ENCODE results near the gene PRKAR1B. TPM values are rescaled to one million over a fixed set of nuclear protein-coding genes. Genes with fewer than 3 reads are reported as not detected.

The PRKAR1B gene
- total RNA-seq, 1 experiment from 2014 or later: 51.7 TPM

GRCh38 chr7:534075-534474, 193.0 kb downstream of the PRKAR1B start:
- no TSS peak for BruUV-seq (replicated peaks)
- Histone ChIP-seq H3K79me2 (ENCODE audit: low read depth) (no peaks in the 10 kb centered on the region), H3F3A (ENCODE audit: insufficient read depth, low read depth) (peaks cover 38% of the 10 kb centered on the region), H3K4me2 (no peak overlapping the region), H3K4me3 (no peak overlapping the region), H3K27ac (no peak overlapping the region), H3K4me1 (replicated peaks; ENCODE audit: insufficient read depth) (peaks cover 36% of the 10 kb centered on the region), H3K27me3 (ENCODE audit: insufficient read depth, low read depth) (no peaks in the 10 kb centered on the region), H3K9me3 (ENCODE audit: insufficient read depth, low read depth) (no peaks in the 10 kb centered on the region), H3K9me2 (ENCODE audit: insufficient read depth) (no peaks in the 10 kb centered on the region), H2AFZ (no peak overlapping the region), H3K36me3 (ENCODE audit: low read depth) (no peaks in the 10 kb centered on the region), H4K20me1 (ENCODE audit: insufficient read depth) (no peaks in the 10 kb centered on the region)
- no peak for DNase-seq
- ChIA-PET POLR2A (ENCODE audit: unreplicated experiment) (no interaction called here), CTCF (no interaction called here)
- TF ChIP-seq CTCF (conservative IDR thresholded peaks at IDR 0.05) (no peak), EZH2 (IDR thresholded peaks at IDR 0.05; ENCODE audit: low read depth) (no peak)
- intact Hi-C loops (cut with micrococcal nuclease; ENCODE audit: unreplicated experiment): no loop called here

GRCh38 chr7:533266-533665, 193.8 kb downstream of the PRKAR1B start:
- ChIA-PET POLR2A (ENCODE audit: unreplicated experiment) (no interaction called here), CTCF (no interaction called here)
- Histone ChIP-seq H3F3A (ENCODE audit: insufficient read depth, low read depth) (peaks cover 37% of the 10 kb centered on the region), H3K27me3 (ENCODE audit: insufficient read depth, low read depth) (no peaks in the 10 kb centered on the region), H3K4me2 (no peak overlapping the region), H3K9me2 (ENCODE audit: insufficient read depth) (no peaks in the 10 kb centered on the region), H3K4me1 (replicated peaks; ENCODE audit: insufficient read depth) (peaks cover 29% of the 10 kb centered on the region), H3K36me3 (ENCODE audit: low read depth) (no peaks in the 10 kb centered on the region), H3K27ac (no peak overlapping the region), H3K9me3 (ENCODE audit: insufficient read depth, low read depth) (no peaks in the 10 kb centered on the region), H4K20me1 (ENCODE audit: insufficient read depth) (no peaks in the 10 kb centered on the region), H2AFZ (no peak overlapping the region), H3K79me2 (ENCODE audit: low read depth) (no peaks in the 10 kb centered on the region), H3K4me3 (no peak overlapping the region)
- TF ChIP-seq EZH2 (IDR thresholded peaks at IDR 0.05; ENCODE audit: low read depth) (no peak), CTCF (conservative IDR thresholded peaks at IDR 0.05) (no peak)
- no TSS peak for BruUV-seq (replicated peaks)
- intact Hi-C loops (cut with micrococcal nuclease; ENCODE audit: unreplicated experiment): no loop called here
- DNase-seq: no peak

- TF ChIP-seq CTCF (conservative IDR thresholded peaks at IDR 0.05) (no peak), EZH2 (IDR thresholded peaks at IDR 0.05; ENCODE audit: low read depth) (no peak)
- DNase-seq: no peak
- Histone ChIP-seq H3K36me3 (ENCODE audit: low read depth) (no peaks in the 10 kb centered on the region), H3K27ac (no peak overlapping the region), H3K9me3 (ENCODE audit: insufficient read depth, low read depth) (no peaks in the 10 kb centered on the region), H3K4me3 (no peak overlapping the region), H3K4me2 (no peak overlapping the region), H3K9me2 (ENCODE audit: insufficient read depth) (no peaks in the 10 kb centered on the region), H2AFZ (no peak overlapping the region), H3F3A (ENCODE audit: insufficient read depth, low read depth) (peaks cover 34% of the 10 kb centered on the region), H3K4me1 (replicated peaks; ENCODE audit: insufficient read depth) (peaks cover 22% of the 10 kb centered on the region), H3K79me2 (ENCODE audit: low read depth) (no peaks in the 10 kb centered on the region), H3K27me3 (ENCODE audit: insufficient read depth, low read depth) (no peaks in the 10 kb centered on the region), H4K20me1 (ENCODE audit: insufficient read depth) (no peaks in the 10 kb centered on the region)
- no TSS peak for BruUV-seq (replicated peaks)
- ChIA-PET CTCF (no interaction called here), POLR2A (ENCODE audit: unreplicated experiment) (no interaction called here)
- intact Hi-C loops (cut with micrococcal nuclease; ENCODE audit: unreplicated experiment): no loop called here
Observed at GRCh38 chr7:532379-533143, 194.5 kb downstream of the PRKAR1B start.

Data from PC-9 (cell line).